Activated naive CD8-positive, alpha-beta T cell treated with anti-CD3 and anti-CD28 coated beads, Interleukin-2, amount 10 ng/mL, durations not matched to agents 7 days and 5 days (primary cell): ENCODE results near the gene DTYMK. TPM values are rescaled to one million over a fixed set of nuclear protein-coding genes. Genes with fewer than 3 reads are reported as not detected.

ENCODE experiments used
- ATAC-seq: fragments of 150-1000 bp; cut with Tn5 transposase; one replicate; pipeline ENCODE4 v1.10.0; 2021; ENCODE audit warnings: low read depth, moderate library complexity
- POLR2A ChIA-PET: fragments of 350-600 bp; sonication (Branson Sonifier 250); formaldehyde crosslinking; loops from one replicate; lab custom pipeline; 2021; ENCODE audit warnings: antibody characterized with exemption; lab: Charles Lee
- DNase-seq: peaks from one replicate; pipeline ENCODE4 v3.0.0; 2021
- H3K27ac Mint-ChIP-seq: one replicate; pipeline ENCODE4 v1.8.0; 2022; ENCODE audit warnings: mild to moderate bottlenecking, mixed read lengths
- H3K27me3 Mint-ChIP-seq: one replicate; pipeline ENCODE4 v1.8.0; 2022; ENCODE audit warnings: mild to moderate bottlenecking, moderate library complexity, mixed read lengths
- H3K36me3 Mint-ChIP-seq: one replicate; pipeline ENCODE4 v1.8.0; 2021; ENCODE audit warnings: mild to moderate bottlenecking, mixed read lengths
- H3K4me1 Mint-ChIP-seq: one replicate; pipeline ENCODE4 v1.8.0; 2021; ENCODE audit warnings: mixed read lengths
- H3K4me3 Mint-ChIP-seq: one replicate; pipeline ENCODE4 v1.8.0; 2022; ENCODE audit warnings: mild to moderate bottlenecking, moderate library complexity, mixed read lengths
- H3K9me3 Mint-ChIP-seq: one replicate; pipeline ENCODE4 v1.8.0; 2021; ENCODE audit warnings: mixed read lengths
- total RNA-seq, 2 experiments: library from RNA; stranded (reverse); gene quantifications; one replicate each; pipeline ENCODE4 v1.2.3, GENCODE V29; 2021

Gene DTYMK
- total RNA-seq, 2 experiments from 2014 or later, result 56.5 to 67.9 TPM

GRCh38 chr2:241701399-241702154 is 15.0 kb upstream of the DTYMK start, which contains the start of gene ING5:
ING5 (plus strand) TSS chr2:241702039; CDS start chr2:241702066, 27 bp downstream.
- Mint-ChIP-seq H3K36me3 (peaks cover 15% of the 10 kb centered on the region), H3K4me1 (peaks cover 15% of the 10 kb centered on the region), H3K27ac (peak within 1 kb of the TSS; percentile 90), H3K27me3 (no peaks in the 10 kb centered on the region), H3K9me3 (peaks cover under 1% of the 10 kb centered on the region), H3K4me3 (peak within 1 kb of the TSS; percentile 89)
- POLR2A ChIA-PET, result interaction anchor here (0.8 to 4.1 kb wide), 14 partner anchors 9 to 1116 kb away, joined by 3 to 62 read pairs (median 4); partner anchors contain the start of genes ATG4B, D2HGDH, DTYMK and PASK
- ATAC-seq (peak; percentile 74), DNase-seq (peak; percentile 99)

- Mint-ChIP-seq H3K36me3 (peaks cover 10% of the 10 kb centered on the region), H3K4me3 (peak overlapping the region; percentile 89), H3K27ac (peak overlapping the region; percentile 90), H3K27me3 (no peaks in the 10 kb centered on the region), H3K4me1 (peaks cover 15% of the 10 kb centered on the region), H3K9me3 (no peaks in the 10 kb centered on the region)
- POLR2A ChIA-PET, result interaction anchor here (1.0 to 4.1 kb wide), 4 partner anchors 9 to 552 kb away, joined by 3 to 62 read pairs (median 14); partner anchors contain the start of genes D2HGDH, DTYMK and PASK
- no peak for DNase-seq
- ATAC-seq, result no peak
Observed at GRCh38 chr2:241701149-241701398, 14.5 kb upstream of the DTYMK start.

- POLR2A ChIA-PET, result interaction anchor here (1.9 kb wide), 1 partner anchor 9 kb away, joined by 6 read pairs; the partner anchor contains the start of gene DTYMK
- ATAC-seq (no peak), DNase-seq (no peak)
- H3K36me3 Mint-ChIP-seq, result peaks cover 10% of the 10 kb centered on the region
- no peaks in the 10 kb centered on the region for H3K9me3 Mint-ChIP-seq
- no peaks in the 10 kb centered on the region for H3K27me3 Mint-ChIP-seq
- H3K4me3 Mint-ChIP-seq, result no peak overlapping the region
- H3K4me1 Mint-ChIP-seq, result peaks cover 3% of the 10 kb centered on the region
- H3K27ac Mint-ChIP-seq, result no peak overlapping the region
Observed at GRCh38 chr2:241695651-241696050, 9.0 kb upstream of the DTYMK start.

GRCh38 chr2:241692448-241692847 is 5.8 kb upstream of the DTYMK start:
- H3K4me3 Mint-ChIP-seq, result no peak overlapping the region
- POLR2A ChIA-PET, result interaction anchor here (1.1 to 2.0 kb wide), 2 partner anchors 8 to 9 kb away, joined by 5 read pairs; partner anchors contain the start of gene ING5
- ATAC-seq, result no peak
- no peak for DNase-seq
- no peak overlapping the region for H3K27ac Mint-ChIP-seq
- peaks cover 13% of the 10 kb centered on the region for H3K4me1 Mint-ChIP-seq
- no peaks in the 10 kb centered on the region for H3K9me3 Mint-ChIP-seq
- H3K27me3 Mint-ChIP-seq, result no peaks in the 10 kb centered on the region
- peaks cover 10% of the 10 kb centered on the region for H3K36me3 Mint-ChIP-seq

GRCh38 chr2:241690202-241690717 is 3.6 kb upstream of the DTYMK start:
- H3K9me3 Mint-ChIP-seq, result no peaks in the 10 kb centered on the region
- H3K27me3 Mint-ChIP-seq, result no peaks in the 10 kb centered on the region
- peaks cover 6% of the 10 kb centered on the region for H3K36me3 Mint-ChIP-seq
- H3K27ac Mint-ChIP-seq, result no peak overlapping the region
- POLR2A ChIA-PET, result no interaction called here
- peaks cover 18% of the 10 kb centered on the region for H3K4me1 Mint-ChIP-seq
- ATAC-seq, result no peak
- no peak overlapping the region for H3K4me3 Mint-ChIP-seq
- DNase-seq, result no peak

- Mint-ChIP-seq H3K4me1 (peaks cover 20% of the 10 kb centered on the region), H3K27me3 (no peaks in the 10 kb centered on the region), H3K4me3 (peak overlapping the region; percentile 25), H3K9me3 (no peaks in the 10 kb centered on the region), H3K36me3 (peaks cover 7% of the 10 kb centered on the region), H3K27ac (no peak overlapping the region)
- DNase-seq (no peak), ATAC-seq (no peak)
- POLR2A ChIA-PET, result interaction anchor here (1.4 to 4.5 kb wide), 2 partner anchors 13 to 46 kb away, joined by 4 to 62 read pairs; partner anchors contain the start of genes D2HGDH and ING5
Observed at GRCh38 chr2:241689306-241689705, 2.7 kb upstream of the DTYMK start.

- no peaks in the 10 kb centered on the region for H3K9me3 Mint-ChIP-seq
- no peaks in the 10 kb centered on the region for H3K27me3 Mint-ChIP-seq
- H3K36me3 Mint-ChIP-seq, result peaks cover 15% of the 10 kb centered on the region
- H3K4me3 Mint-ChIP-seq, result peak overlapping the region; percentile 89
- peak overlapping the region; percentile 83 for H3K27ac Mint-ChIP-seq
- peak; percentile 3 for ATAC-seq
- DNase-seq, result no peak
- H3K4me1 Mint-ChIP-seq, result peaks cover 22% of the 10 kb centered on the region
- POLR2A ChIA-PET, result interaction anchor here (0.6 to 4.5 kb wide), 19 partner anchors 8 to 1126 kb away, joined by 3 to 62 read pairs (median 5); partner anchors contain the start of genes ATG4B, D2HGDH, DUSP28 and ING5
Observed at GRCh38 chr2:241686324-241686649, 328 bp downstream of the DTYMK start.

GRCh38 chr2:241680827-241681599 is 5.6 kb downstream of the DTYMK start:
- DNase-seq (no peak), ATAC-seq (no peak)
- Mint-ChIP-seq H3K9me3 (no peaks in the 10 kb centered on the region), H3K27ac (no peak overlapping the region), H3K36me3 (peaks cover 18% of the 10 kb centered on the region), H3K4me1 (peaks cover 13% of the 10 kb centered on the region), H3K27me3 (no peaks in the 10 kb centered on the region), H3K4me3 (no peak overlapping the region)
- POLR2A ChIA-PET, result no interaction called here

- ATAC-seq (no peak), DNase-seq (no peak)
- no peaks in the 10 kb centered on the region for H3K9me3 Mint-ChIP-seq
- H3K4me1 Mint-ChIP-seq, result peaks cover 9% of the 10 kb centered on the region
- POLR2A ChIA-PET, result no interaction called here
- no peaks in the 10 kb centered on the region for H3K27me3 Mint-ChIP-seq
- H3K36me3 Mint-ChIP-seq, result peaks cover 18% of the 10 kb centered on the region
- no peak overlapping the region for H3K4me3 Mint-ChIP-seq
- H3K27ac Mint-ChIP-seq, result no peak overlapping the region
Observed at GRCh38 chr2:241680044-241680443, 6.6 kb downstream of the DTYMK start.

- Mint-ChIP-seq H3K9me3 (no peaks in the 10 kb centered on the region), H3K4me3 (no peak overlapping the region), H3K4me1 (peaks cover 6% of the 10 kb centered on the region), H3K27me3 (no peaks in the 10 kb centered on the region), H3K36me3 (peaks cover 13% of the 10 kb centered on the region), H3K27ac (no peak overlapping the region)
- POLR2A ChIA-PET, result interaction anchor here (1.6 kb wide), 1 partner anchor 8 kb away, joined by 5 read pairs; the partner anchor contains the start of gene DTYMK
- no peak for ATAC-seq
- DNase-seq, result no peak
Observed at GRCh38 chr2:241678784-241679540, 7.7 kb downstream of the DTYMK start.

GRCh38 chr2:241678307-241678706 is 8.3 kb downstream of the DTYMK start:
- no peak overlapping the region for H3K4me3 Mint-ChIP-seq
- H3K27ac Mint-ChIP-seq, result no peak overlapping the region
- POLR2A ChIA-PET, result interaction anchor here (1.6 kb wide), 1 partner anchor 8 kb away, joined by 5 read pairs; the partner anchor contains the start of gene DTYMK
- DNase-seq (no peak), ATAC-seq (no peak)
- peaks cover 9% of the 10 kb centered on the region for H3K36me3 Mint-ChIP-seq
- H3K27me3 Mint-ChIP-seq, result no peaks in the 10 kb centered on the region
- peaks cover 10% of the 10 kb centered on the region for H3K4me1 Mint-ChIP-seq
- no peaks in the 10 kb centered on the region for H3K9me3 Mint-ChIP-seq

GRCh38 chr2:241677392-241677791 is 9.2 kb downstream of the DTYMK start:
- Mint-ChIP-seq H3K4me3 (no peak overlapping the region), H3K36me3 (peaks cover 5% of the 10 kb centered on the region), H3K27me3 (no peaks in the 10 kb centered on the region), H3K9me3 (no peaks in the 10 kb centered on the region), H3K4me1 (peaks cover 11% of the 10 kb centered on the region), H3K27ac (no peak overlapping the region)
- POLR2A ChIA-PET, result interaction anchor here (1.6 kb wide), 1 partner anchor 9 kb away, joined by 5 read pairs; the partner anchor contains the start of gene DTYMK
- DNase-seq (no peak), ATAC-seq (no peak)
